HG03571 (cell line): ENCODE data around the gene SAE1.
"Not testable (repeated sequence)": the region's sequence is repeated elsewhere in the genome, so short reads cannot be mapped to it uniquely, and the experiment has no call there.

Source experiments
- ATAC-seq: cut with Tn5 transposase; IDR thresholded peaks from one replicate; pipeline ENCODE4 v1.9.1; 2021; ENCODE audit not compliant: unreplicated experiment

SAE1 gene

DNA sequence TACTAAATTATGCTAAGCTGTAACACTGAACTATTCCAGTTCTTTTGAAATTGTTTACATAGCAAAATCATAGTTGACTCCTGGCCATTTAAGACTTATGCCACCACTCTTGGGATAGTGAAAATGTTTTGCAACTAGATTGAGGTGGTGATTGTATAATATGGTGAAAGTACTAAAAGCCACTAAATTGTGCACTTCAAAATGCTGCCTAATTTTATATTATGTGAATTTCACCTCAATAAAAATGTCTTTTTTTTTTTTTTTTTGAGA, 5.0 kb upstream of the SAE1 start:
- ATAC-seq: no peak

DNA sequence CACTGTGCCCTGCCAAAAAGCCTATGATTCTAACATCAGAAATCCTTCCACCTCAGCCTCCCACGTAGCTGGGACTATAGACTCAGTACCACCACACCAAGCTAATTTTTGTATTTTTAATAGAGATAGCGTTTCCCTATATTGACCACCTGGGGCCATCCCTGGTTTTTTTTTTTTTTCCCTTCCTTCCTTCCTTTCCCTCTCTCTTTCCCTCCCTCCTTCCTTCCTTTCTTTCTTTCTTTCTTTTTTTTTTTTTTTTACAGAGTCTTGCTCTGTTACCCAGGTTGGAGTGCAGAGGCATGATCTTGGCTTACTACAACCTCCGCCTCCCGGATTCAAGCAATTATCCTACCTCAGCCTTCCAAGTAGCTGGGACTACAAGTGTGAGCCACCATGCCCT, 1.1 kb upstream of the SAE1 start:
- ATAC-seq: no peak

DNA sequence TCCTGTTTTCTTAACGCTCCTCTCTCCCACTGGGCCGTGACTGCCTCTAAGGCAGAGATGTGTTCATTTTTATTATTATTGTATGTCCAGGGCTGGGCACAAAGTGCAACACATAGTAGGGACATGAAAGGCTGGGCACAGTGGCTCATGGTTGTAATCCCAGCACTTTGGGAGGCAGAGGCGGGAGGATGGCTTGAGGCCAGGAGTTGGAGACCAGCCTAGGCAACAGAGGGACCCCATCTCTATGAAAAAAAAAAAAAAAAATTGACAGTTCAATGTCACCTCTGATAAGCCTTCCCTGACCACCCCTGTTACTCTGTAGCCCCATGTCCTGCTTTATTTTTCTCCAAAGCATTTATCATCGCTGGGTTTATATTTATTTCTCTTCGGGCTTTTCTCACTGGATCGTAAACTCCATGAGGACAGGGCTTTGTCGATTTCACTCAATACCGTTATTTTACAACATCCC, 481 bp upstream of the SAE1 start:
- no peak for ATAC-seq

DNA sequence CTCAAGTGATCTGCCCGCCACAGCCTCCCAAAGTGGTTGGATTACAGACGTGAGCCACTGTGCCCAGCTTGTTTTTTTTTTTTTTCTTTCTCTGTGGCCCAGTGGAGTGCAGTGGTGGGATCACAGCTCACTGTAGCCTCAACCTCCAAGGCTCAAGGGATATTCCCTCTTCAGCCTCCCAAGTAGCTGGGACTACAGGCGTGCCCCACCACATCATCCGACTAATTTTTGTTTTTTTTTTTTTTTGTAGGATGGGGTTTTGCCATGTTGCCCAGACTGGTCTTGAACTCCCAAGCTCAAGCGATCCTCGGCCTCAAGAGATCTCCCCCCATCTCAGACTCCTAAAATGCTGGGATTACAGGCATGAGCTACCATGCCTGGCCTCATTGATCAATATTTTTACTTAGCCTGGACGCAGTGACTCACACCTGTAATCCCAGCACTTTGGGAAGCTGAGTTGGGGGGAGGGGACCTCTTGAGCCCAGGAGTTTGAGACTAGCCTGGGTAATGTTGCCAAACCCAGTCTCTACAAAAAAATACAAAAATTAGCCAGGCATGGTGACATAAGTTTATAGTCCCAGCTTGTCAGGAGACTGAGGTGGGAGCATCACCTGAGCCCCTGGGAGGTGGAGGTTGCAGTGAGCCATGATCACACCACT, 1.7 kb downstream of the SAE1 start:
- ATAC-seq: no peak

DNA sequence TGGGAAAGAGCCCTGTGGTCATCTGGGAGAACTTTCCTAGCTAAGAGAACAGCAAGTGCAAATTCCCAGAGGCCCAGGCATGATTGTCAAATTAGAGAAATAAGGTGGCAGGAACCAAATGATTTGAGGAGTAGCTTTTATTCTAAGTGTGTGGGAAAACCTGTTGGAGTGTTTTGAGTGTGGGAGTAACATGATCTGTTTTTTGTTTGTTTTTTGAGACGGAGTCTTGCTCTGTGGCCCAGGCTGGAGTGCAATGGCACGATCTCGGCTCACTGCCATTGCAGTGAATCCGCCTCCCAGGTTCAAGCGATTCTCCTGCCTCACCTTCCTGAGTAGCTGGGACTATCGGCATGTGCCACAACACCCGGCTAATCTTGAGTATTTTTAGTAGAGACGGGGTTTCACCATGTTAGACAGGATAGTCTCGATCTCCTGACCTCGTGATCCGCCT, 2.4 kb downstream of the SAE1 start:
- ATAC-seq: no peak

DNA sequence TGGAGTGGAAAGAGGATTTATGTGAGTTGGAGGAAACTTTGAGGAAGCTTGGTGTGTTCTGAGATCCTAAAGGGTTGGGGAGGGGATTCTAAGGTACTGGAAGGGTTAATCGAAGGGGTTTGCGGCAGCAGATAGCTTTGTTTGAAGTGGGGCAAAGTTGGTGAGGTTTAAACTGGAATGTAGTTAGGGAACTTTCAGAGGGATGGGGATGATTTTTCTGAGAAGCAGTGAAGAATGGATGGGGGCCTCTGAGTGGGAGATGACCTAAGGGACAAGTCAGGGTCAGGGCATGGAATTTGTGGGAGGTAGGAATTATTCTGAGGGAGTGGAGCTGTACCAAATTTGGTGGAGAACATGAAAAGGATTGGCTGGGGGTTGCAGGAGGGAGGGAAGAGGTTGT, 3.9 kb downstream of the SAE1 start:
- no peak for ATAC-seq

DNA sequence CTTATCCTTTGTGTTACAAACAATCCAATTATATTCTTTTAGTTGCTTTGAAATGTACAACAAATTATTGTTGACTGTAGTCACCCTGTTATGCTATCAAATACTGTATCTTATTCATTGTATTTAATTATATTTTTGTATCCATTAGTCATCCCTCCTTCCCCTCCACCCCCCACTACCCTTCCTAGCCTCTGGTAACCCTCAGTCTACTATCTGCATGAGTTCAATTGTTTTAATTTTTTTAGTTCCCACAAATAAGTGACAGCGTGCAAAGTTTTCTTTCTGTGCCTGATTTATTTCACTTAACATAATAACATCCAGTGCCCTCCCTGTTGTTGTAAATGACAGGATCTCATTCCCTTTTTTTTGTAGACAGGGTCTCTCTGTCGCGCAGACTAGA, 4.5 kb downstream of the SAE1 start:
- ATAC-seq: no peak

DNA sequence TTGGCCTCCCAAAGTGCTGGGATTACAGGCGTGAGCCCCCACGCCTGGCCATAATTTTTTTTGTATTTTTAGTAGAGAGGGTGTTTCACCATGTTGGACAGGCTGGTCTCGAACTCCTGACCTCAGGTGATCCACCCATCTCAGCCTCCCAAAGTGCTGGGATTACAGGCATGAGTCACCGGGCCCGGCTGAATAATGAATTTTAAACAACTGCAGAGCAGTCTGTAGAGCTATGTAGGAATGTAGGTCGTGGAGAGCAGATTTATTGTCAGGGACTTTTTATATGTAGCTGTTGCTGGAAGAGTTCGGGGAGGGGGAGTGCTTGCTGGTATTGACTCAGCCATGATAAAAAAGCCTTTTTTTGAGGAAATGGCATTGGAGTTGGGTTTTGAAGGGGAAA, 10.6 kb downstream of the SAE1 start:
- ATAC-seq: not testable (repeated sequence)

DNA sequence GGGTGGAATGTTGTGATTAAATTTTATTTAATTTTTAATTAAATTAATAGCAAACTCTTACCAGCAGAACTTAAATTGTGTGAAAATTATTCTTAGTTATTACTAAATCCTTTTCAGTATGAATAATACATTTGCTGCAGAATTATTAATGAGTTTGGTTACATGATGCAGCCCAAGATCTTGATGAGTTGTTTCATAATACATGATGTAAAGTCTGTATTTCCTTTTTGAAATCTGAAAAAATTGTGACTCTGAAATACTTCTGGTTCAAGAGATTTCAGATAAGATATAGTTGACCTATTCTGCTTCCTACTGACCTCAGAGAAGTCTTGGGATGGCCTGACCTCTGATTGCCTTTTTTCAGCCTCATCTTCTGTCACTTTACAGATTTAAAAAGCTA, 11.1 kb downstream of the SAE1 start:
- no peak for ATAC-seq

DNA sequence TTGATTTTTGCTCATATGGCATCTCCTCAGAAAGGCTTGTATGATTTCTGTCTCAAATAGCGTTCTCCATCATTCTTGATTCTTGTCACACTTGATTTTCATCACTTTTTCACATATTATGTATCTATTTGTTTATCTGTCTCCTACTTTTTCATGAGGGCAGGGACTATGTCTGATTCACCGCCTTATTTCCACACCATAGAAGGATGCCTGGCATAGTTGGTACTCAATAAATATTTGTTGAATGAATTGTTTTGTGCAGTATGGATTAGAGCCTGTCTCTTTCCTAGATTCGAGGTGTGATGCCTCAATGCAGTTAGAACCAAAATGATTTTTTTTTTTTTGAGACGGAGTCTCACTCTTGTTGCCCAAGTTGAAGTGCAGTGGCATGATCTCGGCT, 12.1 kb downstream of the SAE1 start:
- ATAC-seq: no peak

DNA sequence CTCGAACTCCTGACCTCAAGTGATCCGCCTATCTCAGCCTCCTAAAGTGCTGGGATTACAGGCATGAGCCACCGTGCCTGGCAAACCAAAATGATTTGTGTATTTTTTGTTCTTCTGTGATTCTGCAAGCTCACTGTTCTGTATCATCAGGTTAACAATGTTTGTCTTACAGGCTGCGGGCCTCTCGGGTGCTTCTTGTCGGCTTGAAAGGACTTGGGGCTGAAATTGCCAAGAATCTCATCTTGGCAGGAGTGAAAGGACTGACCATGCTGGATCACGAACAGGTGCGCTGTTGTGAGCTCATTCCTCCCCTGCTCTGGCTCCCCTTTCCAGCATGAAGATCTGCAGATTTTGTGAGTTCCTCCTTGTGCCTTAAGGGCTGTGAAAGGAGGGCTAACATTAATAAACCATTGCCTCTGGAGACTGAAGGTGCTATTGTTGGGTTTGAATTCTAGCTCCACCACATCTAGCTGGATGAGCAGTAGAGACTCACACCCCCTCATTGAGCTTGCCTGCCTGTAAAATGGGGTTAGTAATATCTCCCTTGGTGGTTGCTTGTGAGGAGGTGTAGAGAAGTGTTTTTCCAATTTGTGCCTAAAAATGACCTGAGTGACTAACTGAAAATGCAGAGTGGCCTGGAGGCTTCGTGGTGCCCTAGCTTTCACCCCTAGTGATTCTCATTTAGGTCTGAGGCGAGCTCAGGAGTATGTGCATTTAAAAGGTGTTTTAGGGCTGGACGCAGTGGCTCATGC, 12.9 kb downstream of the SAE1 start:
- ATAC-seq: no peak

DNA sequence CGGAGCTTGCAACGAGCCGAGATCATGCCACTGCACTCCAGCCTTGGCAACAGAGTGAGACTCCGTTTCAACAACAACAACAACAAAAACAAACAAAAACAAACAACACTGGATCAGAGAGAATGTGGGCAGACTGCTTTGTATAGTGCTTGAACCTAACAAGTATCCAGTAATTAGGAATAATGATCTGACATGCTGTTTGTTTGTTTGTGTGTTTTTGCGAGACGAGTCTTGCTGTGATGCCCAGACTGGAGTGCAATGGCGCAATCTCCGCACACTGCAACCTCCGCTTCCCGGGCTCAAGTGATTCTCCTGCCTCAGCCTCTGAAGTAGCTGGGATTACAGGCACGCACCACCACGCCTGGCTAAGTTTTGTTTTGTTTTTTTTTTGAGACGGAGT, 14.0 kb downstream of the SAE1 start:
- ATAC-seq: no peak

DNA sequence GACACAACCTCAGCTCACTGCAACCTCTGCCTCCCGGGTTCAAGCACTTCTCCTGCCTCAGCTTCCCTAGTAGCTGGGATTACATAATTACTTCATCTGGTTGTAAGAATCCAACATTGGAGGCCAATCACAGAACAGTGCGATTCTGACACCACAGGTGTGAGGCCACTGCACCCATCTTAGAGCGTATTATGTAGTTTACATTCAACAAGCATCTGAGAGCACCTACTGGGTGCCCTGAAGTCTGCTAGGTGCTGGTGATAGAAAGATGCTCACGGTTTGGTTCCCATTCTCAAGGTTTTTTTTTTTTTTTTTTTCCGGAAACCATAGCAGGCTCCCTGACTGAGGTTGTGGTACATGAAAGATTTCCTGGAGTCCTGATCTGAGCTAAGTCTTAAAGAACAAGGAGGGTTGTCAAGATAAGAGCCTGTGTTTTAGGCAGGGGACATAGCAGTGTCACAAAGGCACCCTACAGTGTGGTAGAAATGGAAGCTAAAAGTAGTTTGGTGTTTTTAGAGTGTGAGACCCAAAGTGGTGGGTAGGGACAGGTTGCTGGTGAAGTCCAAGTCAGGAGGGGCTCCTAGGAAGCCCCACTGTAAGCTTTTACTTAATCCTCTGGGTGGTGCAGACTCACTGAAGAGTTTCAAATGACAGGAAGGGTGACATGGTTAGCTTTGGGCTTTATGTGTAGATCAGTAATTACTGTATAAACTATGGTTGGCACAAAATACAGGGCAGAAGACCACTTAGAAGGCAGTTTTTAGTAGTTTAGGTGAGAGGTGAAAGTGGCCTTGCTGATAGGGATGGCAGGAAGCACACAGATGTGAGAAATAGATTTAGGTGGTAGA, 15.2 kb downstream of the SAE1 start:
- no peak for ATAC-seq

DNA sequence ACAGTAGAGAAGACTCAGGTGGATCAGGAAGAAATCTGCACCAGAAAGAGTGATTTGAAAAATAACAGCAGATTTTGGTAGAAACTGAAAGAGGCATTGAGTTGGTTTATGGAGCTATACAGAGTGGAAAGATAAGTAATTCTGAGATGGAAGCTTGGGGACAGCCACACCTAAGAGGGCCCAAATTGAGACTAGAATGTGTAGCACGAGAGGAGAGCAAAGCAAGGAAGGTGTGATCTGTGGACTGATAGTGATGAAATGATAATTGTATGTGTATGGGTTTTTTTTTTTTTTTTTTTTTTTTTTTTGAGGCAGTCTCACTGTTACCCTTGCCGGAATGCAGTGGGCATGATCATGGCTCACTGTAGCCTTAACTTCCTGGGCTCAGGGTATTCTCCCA, 16.3 kb downstream of the SAE1 start:
- no peak for ATAC-seq

DNA sequence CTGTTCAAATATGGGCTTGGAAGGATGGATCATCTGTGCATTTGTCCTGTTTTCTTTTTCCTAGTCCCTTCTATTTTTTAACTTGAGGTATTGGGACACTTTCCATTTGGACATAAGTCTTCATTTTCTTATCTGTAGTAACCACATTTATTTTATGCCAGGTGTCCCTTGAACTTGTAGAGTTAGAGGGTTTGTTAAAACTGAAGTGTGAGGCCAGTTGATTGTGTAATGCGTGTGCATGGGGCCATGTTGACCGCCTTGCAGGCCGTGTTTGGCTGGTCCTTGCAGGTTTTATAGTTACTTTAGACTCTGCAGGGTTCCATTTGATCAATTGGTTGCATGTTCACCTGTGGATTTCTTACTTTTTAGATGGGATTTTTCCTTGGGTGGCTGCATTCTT, 21.0 kb downstream of the SAE1 start:
- ATAC-seq: no peak

DNA sequence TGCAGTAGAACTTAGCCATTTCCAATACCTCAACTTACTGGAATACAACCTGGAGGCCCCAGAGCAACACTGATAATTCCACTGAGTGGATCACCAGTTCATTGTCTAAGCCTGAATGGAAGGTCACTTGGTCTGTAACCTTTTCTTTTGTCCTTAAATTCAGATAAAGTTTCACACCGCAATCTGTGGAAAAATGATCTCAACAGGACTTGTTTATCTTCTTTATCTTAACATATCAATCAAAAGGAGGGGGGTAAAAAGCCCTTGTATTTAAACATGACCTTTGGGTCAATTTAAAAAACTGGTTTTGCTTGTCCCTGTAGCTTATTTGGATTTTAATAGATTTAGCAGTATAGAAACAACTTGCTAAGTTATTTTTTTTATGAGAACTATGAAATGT, 21.6 kb downstream of the SAE1 start:
- no peak for ATAC-seq

DNA sequence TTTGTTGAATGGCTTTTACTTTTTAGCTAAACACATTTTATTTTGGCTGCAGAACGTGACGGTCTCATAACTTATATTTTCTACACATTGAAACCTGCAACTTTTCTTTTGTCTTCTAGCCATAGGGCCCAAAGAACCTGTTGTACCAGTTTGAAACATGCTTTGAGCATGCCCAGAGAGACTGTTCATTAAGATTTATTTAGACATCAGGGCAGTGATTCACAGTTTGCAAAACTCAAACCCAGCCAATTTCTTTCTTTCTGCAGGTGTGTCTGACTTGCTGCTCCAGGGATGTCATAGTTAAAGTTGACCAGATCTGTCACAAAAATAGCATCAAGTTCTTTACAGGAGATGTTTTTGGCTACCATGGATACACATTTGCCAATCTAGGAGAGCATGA, 22.0 kb downstream of the SAE1 start:
- ATAC-seq: no peak

DNA sequence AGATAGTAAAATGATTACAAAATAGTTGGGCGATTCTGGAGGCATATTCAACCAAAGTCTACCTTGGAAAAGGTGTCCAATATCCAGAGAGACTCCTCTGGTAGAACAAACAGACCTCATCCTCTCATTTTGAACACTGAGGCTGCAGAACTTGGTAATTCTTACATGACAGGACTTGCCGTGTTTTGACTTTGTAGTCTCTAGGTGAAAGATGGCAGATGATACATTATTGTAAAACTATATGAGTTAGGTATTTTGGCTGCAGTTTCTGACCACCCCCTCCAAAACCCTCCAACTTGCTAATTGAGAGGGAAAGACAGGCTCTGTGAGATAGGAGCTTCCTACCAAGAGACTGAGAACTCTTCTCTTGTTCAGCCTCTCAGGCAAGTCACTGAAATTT, 22.6 kb downstream of the SAE1 start:
- ATAC-seq: no peak

DNA sequence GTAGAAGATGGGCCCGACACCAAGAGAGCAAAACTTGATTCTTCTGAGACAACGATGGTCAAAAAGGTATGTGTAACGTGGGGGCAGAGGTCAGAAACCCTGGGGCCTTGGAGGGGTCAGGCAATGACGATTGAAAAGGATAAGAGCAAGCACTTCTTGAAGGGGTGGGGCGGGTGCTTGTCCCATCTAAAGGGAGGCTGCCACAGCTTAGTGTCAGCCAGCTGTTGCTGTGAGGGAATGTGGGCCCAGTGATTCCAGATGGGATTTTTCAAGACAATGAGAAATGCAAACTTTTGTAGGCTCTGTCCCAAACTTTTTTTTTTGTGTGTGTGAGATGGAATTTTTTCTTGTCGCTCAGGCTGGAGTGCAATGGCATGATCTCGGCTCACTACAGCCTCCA, 24.5 kb downstream of the SAE1 start:
- ATAC-seq: no peak

DNA sequence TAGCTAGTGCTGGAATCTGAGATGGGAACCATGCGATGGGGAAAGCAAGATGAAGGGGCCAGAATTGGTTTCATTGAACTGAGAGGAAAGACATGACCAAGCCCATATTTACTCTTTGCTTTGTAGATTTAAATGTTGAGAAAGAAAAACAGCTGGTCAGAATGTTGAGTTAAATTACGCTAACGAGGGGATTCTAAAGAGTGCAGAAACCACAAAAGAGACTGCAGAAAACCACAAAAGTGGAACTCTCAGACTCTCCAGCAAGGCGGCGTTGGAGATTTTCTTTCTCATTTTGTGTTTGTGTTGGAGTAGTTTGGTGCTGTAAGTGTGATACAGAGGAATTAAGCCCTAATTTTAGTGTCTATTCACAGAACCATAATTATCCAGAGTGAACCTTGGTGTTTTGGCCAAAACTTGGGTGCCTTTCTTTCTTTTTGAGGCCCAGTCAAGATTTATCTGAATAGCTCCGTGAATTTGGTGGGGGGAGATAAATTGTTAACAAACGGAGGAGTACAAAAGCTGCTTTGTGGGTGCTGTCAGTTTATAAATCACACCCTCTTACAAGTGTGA, 26.3 kb downstream of the SAE1 start:
- ATAC-seq: no peak

DNA sequence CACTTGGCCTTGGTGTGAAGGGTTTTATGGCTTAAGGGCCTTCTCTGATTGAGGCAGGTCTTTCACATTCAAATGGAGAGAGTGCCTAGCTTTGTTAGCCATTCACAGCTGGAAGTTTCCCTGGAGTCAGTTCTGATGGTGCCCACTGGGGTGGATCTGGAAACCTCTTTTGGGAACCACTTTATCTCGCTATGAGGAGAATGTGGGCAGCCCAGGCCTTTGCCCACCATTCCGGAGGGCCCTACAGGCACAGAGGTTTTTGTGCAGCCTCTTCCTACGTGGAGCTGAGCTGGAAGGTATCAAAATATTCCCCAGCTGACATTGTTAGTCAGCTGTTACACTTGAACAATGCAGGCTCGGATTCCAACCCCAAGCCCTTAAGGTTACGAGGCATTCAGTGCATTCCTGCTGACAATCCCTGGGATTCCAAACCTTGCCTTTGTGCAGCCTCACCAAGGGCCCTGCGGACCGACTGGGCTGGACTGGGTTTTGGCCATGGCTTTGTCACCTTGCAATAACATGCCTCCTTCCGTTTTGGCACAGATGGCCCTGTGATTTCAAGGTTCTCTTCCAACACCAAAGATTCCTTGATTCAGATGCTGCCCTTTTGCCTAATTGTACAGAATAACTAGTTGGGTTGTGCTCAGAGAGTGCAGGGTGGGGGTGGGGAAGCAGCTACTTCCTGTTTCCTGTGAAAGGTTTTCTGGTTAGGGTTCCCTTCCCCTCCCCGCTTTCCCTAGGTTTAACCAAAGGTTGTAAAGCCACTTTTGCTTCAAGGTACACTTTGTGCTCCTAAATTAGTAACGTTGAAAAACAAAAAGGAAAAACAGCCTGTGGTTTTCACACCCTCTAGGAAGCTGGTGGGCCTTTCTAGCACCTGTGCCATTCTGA, 27.0 kb downstream of the SAE1 start:
- ATAC-seq: no peak
